GM12878 (cell line): ENCODE data around the gene RABEP2. TPM values are rescaled to one million over a fixed set of nuclear protein-coding genes. Genes with fewer than 3 reads are reported as not detected.

Experiments used
- ATAC-seq: fragments of 200-7000 bp; cut with Tn5 transposase; 3 replicates; pipeline ENCODE4 v1.9.1; 2020; ENCODE audit warnings: mild to moderate bottlenecking, moderate library complexity
- BruUV-seq: library from RNA; stranded (reverse); fragments of 400-500 nt; replicated peaks from 2 replicates; lab custom pipeline; 2021; lab: Mats Ljungman, UMichigan
- CTCF ChIA-PET: fragments of 300-600 bp; sonication (Branson Sonifier 250); formaldehyde crosslinking; extraction: SDS; loops from one replicate; lab custom pipeline; 2021; ENCODE audit warnings: inconsistent platforms; lab: Yijun Ruan, JAX
- POLR2A ChIA-PET: fragments of 350-600 bp; formaldehyde crosslinking; extraction: SDS; loops from one replicate; lab custom pipeline; 2021; ENCODE audit warnings: inconsistent platforms; lab: Charles Lee
- RAD21 ChIA-PET: fragments of 300-600 bp; sonication (Branson Sonifier 250); formaldehyde crosslinking; loops from one replicate; lab custom pipeline; 2023; ENCODE audit warnings: antibody characterized with exemption; ENCODE audit not compliant: unreplicated experiment; lab: Charles Lee
- SMC1A ChIA-PET: fragments of 300-600 bp; sonication (Branson Sonifier 250); formaldehyde crosslinking; loops from one replicate; lab custom pipeline; 2023; ENCODE audit not compliant: unreplicated experiment, uncharacterized antibody; lab: Charles Lee
- DNase-seq: peaks from one replicate; pipeline ENCODE4 v3.0.0-alpha.2; 2011; ENCODE audit warnings: low read depth, low spot score
- FAIRE-seq: peaks from 3 replicates; lab custom pipeline; 2011; peaks lifted over from hg19 to GRCh38; lab: Jason Lieb, UNC
- H2AFZ ChIP-seq: 2 replicates; pipeline ENCODE4 v1.6.0; 2011; ENCODE audit warnings: low read depth, low read length, control low read depth; ENCODE audit not compliant: control insufficient read depth
- H3K27ac ChIP-seq: 2 replicates; pipeline ENCODE4 v1.5.1; 2011; ENCODE audit warnings: control low read depth; ENCODE audit not compliant: control insufficient read depth, insufficient read depth
- H3K27me3 ChIP-seq, 2 experiments: replicated peaks in 1 of 2; 2 replicates each; pipeline versions ENCODE4 v1.6.0 to v1.6.1; 2011; ENCODE audit warnings: low read length in 1 of 2; ENCODE audit not compliant: control insufficient read depth in 2 of 2, insufficient read depth in 2 of 2
- H3K36me3 ChIP-seq, 2 experiments: 2 replicates each; pipeline ENCODE4 v1.5.1; 2011; ENCODE audit warnings: low read length in 1 of 2; ENCODE audit not compliant: control insufficient read depth in 2 of 2, insufficient read depth in 2 of 2
- H3K4me1 ChIP-seq: 2 replicates; pipeline ENCODE4 v1.6.1; 2011; ENCODE audit warnings: mild to moderate bottlenecking, low read length, moderate library complexity, mixed read lengths; ENCODE audit not compliant: control insufficient read depth, insufficient read depth
- H3K4me2 ChIP-seq: 2 replicates; pipeline ENCODE4 v1.6.0; 2011; ENCODE audit warnings: control low read depth; ENCODE audit not compliant: control insufficient read depth, insufficient read depth
- H3K4me3 ChIP-seq: fragments of 200-600 bp; sonication (generic); 2 replicates; pipeline ENCODE4 v1.5.1; 2016
- H3K79me2 ChIP-seq: 2 replicates; pipeline ENCODE4 v1.6.0; 2011; ENCODE audit warnings: low read length; ENCODE audit not compliant: control insufficient read depth, insufficient read depth
- H3K9ac ChIP-seq: 2 replicates; pipeline ENCODE4 v1.8.0; 2011; ENCODE audit warnings: low read length, control low read depth, mixed read lengths; ENCODE audit not compliant: control insufficient read depth, insufficient read depth
- H3K9me3 ChIP-seq: replicated peaks from 3 replicates; pipeline ENCODE4 v1.5.1; 2011; ENCODE audit warnings: mild to moderate bottlenecking, low read length; ENCODE audit not compliant: control insufficient read depth, insufficient read depth
- H4K20me1 ChIP-seq: 2 replicates; pipeline ENCODE4 v1.6.0; 2011; ENCODE audit not compliant: control insufficient read depth, insufficient read depth
- PAX5 ChIP-seq: IDR thresholded peaks from 2 replicates; pipeline ENCODE4 v1.6.1; 2011; ENCODE audit warnings: low read depth, low read length, borderline replicate concordance
- POU2F2 ChIP-seq: IDR thresholded peaks from 3 replicates; pipeline ENCODE4 v1.6.1; 2011; ENCODE audit warnings: low read depth, mild to moderate bottlenecking, low read length, borderline replicate concordance
- ZNF207 ChIP-seq: fragments of 450-650 bp; IDR thresholded peaks from 2 replicates; pipeline ENCODE4 v1.6.1; 2014; ENCODE audit warnings: antibody characterized with exemption, mild to moderate bottlenecking, borderline replicate concordance
- WGBS: methylation state at CpG from one replicate; pipeline ENCODE4 v1.1.6; 2016; ENCODE audit warnings: low lambda C conversion rate; ENCODE audit not compliant: insufficient replicate concordance, insufficient coverage; ENCODE audit errors: missing lambda C conversion rate; 5-methylcytosine and 5-hydroxymethylcytosine counted together
- in situ Hi-C: fragments of 300-500 bp; cut with MboI; formaldehyde crosslinking; loops from 9 replicates; pipeline ENCODE4 v1.14.3; 2018; ENCODE audit warnings: mixed read lengths
- intact Hi-C: fragments of 100-400 bp; cut with micrococcal nuclease; formaldehyde crosslinking; loops from one replicate; pipeline ENCODE4 v1.14.2; 2022; ENCODE audit not compliant: unreplicated experiment
- polyA plus RNA-seq, 11 experiments: library from polyadenylated mRNA; depleted of rRNA in 4 of 11; unstranded in 6 of 11; stranded (reverse) in 5 of 11; fragments of >200 nt; fragmentation: Nextera tagmentation in 4 of 11; fragmentation: Illumina TruSeq in 1 of 11; extraction: Ambion mirVana in 4 of 11; extraction: Trizol in 1 of 11; gene quantifications; 1 replicate in 1 of 11; 2 replicates in 10 of 11; pipeline versions ENCODE4 v1.2.1 to v1.2.3, GENCODE V29; 2011 to 2016; ENCODE audit warnings: inconsistent platforms in 2 of 11, missing spikeins in 2 of 11, low read depth in 1 of 11
- total RNA-seq, 4 experiments: library from RNA; depleted of rRNA in 3 of 4; stranded (reverse); fragments of >200 nt in 3 of 4; fragmentation: Illumina TruSeq in 1 of 4; extraction: Trizol in 1 of 4; gene quantifications; 2 replicates each; pipeline versions ENCODE4 v1.2.1 to v1.2.3, GENCODE V29; 2013 to 2021
- TF ChIP-seq, protein P1 (sequence below): fragments of 450-650 bp; IDR thresholded peaks from 2 replicates; pipeline ENCODE4 v1.6.1; 2017; ENCODE audit warnings: mild to moderate bottlenecking, low read depth, inconsistent platforms; ENCODE audit not compliant: poor library complexity, severe bottlenecking
- TF ChIP-seq, protein P2 (sequence below), 3 experiments: IDR thresholded peaks in 2 of 3; conservative IDR thresholded peaks in 1 of 3; 2 replicates each; pipeline ENCODE4 v1.5.1; 2011; ENCODE audit warnings: low read depth in 3 of 3, low read length in 3 of 3, mild to moderate bottlenecking in 3 of 3, control low read depth in 2 of 3, moderate library complexity in 2 of 3, inconsistent platforms in 1 of 3, mixed read lengths in 1 of 3; ENCODE audit not compliant: control insufficient read depth in 2 of 3, insufficient read depth in 1 of 3; ENCODE audit errors: extremely low read depth in 1 of 3

Gene RABEP2
- total and polyA plus RNA-seq, 10 of the 15 experiments (the other 5 are each of a cell fraction or from before 2014, with no cell fraction given), result 0.47 to 33.2 (median 18.6) TPM

DNA sequence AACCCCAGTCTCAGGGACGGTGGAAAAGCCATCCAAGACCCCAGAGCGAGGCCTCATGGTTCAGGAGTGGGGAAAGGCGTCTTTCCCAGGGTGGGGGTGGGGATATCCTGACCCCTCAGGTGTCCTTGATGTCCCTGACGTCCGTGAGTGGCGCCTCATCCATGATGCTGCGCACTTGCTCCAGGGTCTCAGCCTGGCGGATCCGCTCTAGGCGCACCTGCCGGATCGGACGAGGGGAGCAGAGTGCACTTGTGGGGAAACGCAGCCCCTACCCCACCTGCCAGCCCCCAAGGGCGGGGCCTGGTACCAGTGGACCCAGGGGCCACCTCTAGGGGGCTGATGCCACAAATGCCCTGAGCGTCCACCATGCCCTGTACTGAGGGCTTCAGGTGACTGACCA, 20.2 kb downstream of the RABEP2 start:
- TF ChIP-seq ZNF207 (no peak), PAX5 (no peak), POU2F2 (no peak)
- TF ChIP-seq, protein P1, sequence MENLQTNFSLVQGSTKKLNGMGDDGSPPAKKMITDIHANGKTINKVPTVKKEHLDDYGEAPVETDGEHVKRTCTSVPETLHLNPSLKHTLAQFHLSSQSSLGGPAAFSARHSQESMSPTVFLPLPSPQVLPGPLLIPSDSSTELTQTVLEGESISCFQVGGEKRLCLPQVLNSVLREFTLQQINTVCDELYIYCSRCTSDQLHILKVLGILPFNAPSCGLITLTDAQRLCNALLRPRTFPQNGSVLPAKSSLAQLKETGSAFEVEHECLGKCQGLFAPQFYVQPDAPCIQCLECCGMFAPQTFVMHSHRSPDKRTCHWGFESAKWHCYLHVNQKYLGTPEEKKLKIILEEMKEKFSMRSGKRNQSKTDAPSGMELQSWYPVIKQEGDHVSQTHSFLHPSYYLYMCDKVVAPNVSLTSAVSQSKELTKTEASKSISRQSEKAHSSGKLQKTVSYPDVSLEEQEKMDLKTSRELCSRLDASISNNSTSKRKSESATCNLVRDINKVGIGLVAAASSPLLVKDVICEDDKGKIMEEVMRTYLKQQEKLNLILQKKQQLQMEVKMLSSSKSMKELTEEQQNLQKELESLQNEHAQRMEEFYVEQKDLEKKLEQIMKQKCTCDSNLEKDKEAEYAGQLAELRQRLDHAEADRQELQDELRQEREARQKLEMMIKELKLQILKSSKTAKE, result no peak
- TF ChIP-seq, protein P2, sequence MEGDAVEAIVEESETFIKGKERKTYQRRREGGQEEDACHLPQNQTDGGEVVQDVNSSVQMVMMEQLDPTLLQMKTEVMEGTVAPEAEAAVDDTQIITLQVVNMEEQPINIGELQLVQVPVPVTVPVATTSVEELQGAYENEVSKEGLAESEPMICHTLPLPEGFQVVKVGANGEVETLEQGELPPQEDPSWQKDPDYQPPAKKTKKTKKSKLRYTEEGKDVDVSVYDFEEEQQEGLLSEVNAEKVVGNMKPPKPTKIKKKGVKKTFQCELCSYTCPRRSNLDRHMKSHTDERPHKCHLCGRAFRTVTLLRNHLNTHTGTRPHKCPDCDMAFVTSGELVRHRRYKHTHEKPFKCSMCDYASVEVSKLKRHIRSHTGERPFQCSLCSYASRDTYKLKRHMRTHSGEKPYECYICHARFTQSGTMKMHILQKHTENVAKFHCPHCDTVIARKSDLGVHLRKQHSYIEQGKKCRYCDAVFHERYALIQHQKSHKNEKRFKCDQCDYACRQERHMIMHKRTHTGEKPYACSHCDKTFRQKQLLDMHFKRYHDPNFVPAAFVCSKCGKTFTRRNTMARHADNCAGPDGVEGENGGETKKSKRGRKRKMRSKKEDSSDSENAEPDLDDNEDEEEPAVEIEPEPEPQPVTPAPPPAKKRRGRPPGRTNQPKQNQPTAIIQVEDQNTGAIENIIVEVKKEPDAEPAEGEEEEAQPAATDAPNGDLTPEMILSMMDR (IDR thresholded peaks at IDR 0.05 in 2 of 3, conservative IDR thresholded peaks at IDR 0.05 in 1 of 3; ENCODE audit: control insufficient read depth in 2 of 3, extremely low read depth in 1 of 3, insufficient read depth in 1 of 3, low read depth in 3 of 3, low read length in 3 of 3), result no peak
- Histone ChIP-seq H3K4me2 (no peak overlapping the region), H3K79me2 (no peaks in the 10 kb centered on the region), H3K27ac (no peak overlapping the region), H4K20me1 (no peaks in the 10 kb centered on the region), H3K27me3 (no peaks in the 10 kb centered on the region), H3K9me3 (no peaks in the 10 kb centered on the region), H3K36me3 (peaks cover 6 to 8% of the 10 kb centered on the region in 2 experiments; a peak in 3 of 4 replicates), H2AFZ (no peak overlapping the region), H3K4me3 (no peak overlapping the region), H3K9ac (no peak overlapping the region), H3K4me1 (no peaks in the 10 kb centered on the region)
- DNase-seq (no peak), ATAC-seq (no peak), FAIRE-seq (no peak)
- ChIA-PET CTCF (no interaction called here), RAD21 (no interaction called here), SMC1A (no interaction called here), POLR2A (no interaction called here)
- WGBS, result 95% methylated on average over 16 of the region's 16 CpGs
- no TSS peak for BruUV-seq
- intact Hi-C loops, result no loop called here
- in situ Hi-C loops, result no loop called here
